ENCODE data around the gene BRCC3.
A peak's percentile ranks its signal among the peaks of the same experiment; 100 is the strongest.

BRCC3 gene

GRCh38 chrX:155056877-155057792 is 14.2 kb upstream of the BRCC3 start:
- peak in 1 of 2 donors; percentile 11 for DNase-seq (ENCODE audit: low read depth in 2 of 2)

GRCh38 chrX:155061760-155062159 is 9.5 kb upstream of the BRCC3 start:
- no peak for DNase-seq (ENCODE audit: low read depth in 2 of 2)

GRCh38 chrX:155065035-155065734 is 6.1 kb upstream of the BRCC3 start:
- no peak for DNase-seq (ENCODE audit: low read depth in 2 of 2)

- DNase-seq (ENCODE audit: low read depth in 2 of 2) = no peak
Observed at GRCh38 chrX:155068165-155068564, 3.1 kb upstream of the BRCC3 start.

GRCh38 chrX:155069414-155069813 is 1.9 kb upstream of the BRCC3 start:
- no peak for DNase-seq (ENCODE audit: low read depth in 2 of 2)

GRCh38 chrX:155070038-155070437 is 1.3 kb upstream of the BRCC3 start:
- no peak for DNase-seq (ENCODE audit: low read depth in 2 of 2)

GRCh38 chrX:155070663-155070974 is 689 bp upstream of the BRCC3 start:
- no peak for DNase-seq (ENCODE audit: low read depth in 2 of 2)

GRCh38 chrX:155071694-155072280 is 479 bp downstream of the BRCC3 start:
- no peak for DNase-seq (ENCODE audit: low read depth in 2 of 2)

GRCh38 chrX:155086202-155086840 is 15.0 kb downstream of the BRCC3 start:
- DNase-seq (ENCODE audit: low read depth in 2 of 2) = peak; percentile 18 to 25

GRCh38 chrX:155086961-155087735 is 15.8 kb downstream of the BRCC3 start:
- no peak for DNase-seq (ENCODE audit: low read depth in 2 of 2)

GRCh38 chrX:155094468-155095061 is 23.3 kb downstream of the BRCC3 start:
- no peak for DNase-seq (ENCODE audit: low read depth in 2 of 2)

GRCh38 chrX:155105919-155106318 is 34.6 kb downstream of the BRCC3 start:
- no peak for DNase-seq (ENCODE audit: low read depth in 2 of 2)

GRCh38 chrX:155108427-155108826 is 37.1 kb downstream of the BRCC3 start:
- DNase-seq (ENCODE audit: low read depth in 2 of 2) = no peak

GRCh38 chrX:155112171-155112570 is 40.9 kb downstream of the BRCC3 start:
- DNase-seq (ENCODE audit: low read depth in 2 of 2) = no peak

- no peak for DNase-seq (ENCODE audit: low read depth in 2 of 2)
Observed at GRCh38 chrX:155113097-155113496, 41.8 kb downstream of the BRCC3 start.

GRCh38 chrX:155115174-155115819 is 44.0 kb downstream of the BRCC3 start:
- DNase-seq (ENCODE audit: low read depth in 2 of 2) = no peak

- no peak for DNase-seq (ENCODE audit: low read depth in 2 of 2)
Observed at GRCh38 chrX:155127465-155127864, 56.2 kb downstream of the BRCC3 start.

GRCh38 chrX:155127940-155128339 is 56.6 kb downstream of the BRCC3 start:
- no peak for DNase-seq (ENCODE audit: low read depth in 2 of 2)

- DNase-seq (ENCODE audit: low read depth in 2 of 2) = no peak
Observed at GRCh38 chrX:155132110-155132509, 60.8 kb downstream of the BRCC3 start.

- no peak for DNase-seq (ENCODE audit: low read depth in 2 of 2)
Observed at GRCh38 chrX:155134255-155134654, 62.9 kb downstream of the BRCC3 start.
